SK-N-SH (cell line): Measurements from ENCODE around the gene ABHD6. TPM values are rescaled to one million over a fixed set of nuclear protein-coding genes. Genes with fewer than 3 reads are reported as not detected.

Experiments
- CTCF ChIA-PET: fragments of 300-600, 350-600 bp; formaldehyde crosslinking; extraction: SDS; loops from one replicate; lab custom pipeline; 2021; lab: Yijun Ruan, JAX
- POLR2A ChIA-PET: fragments of 350-600 bp; sonication (Branson Sonifier 250); formaldehyde crosslinking; extraction: SDS; loops from one replicate; lab custom pipeline; 2020; ENCODE audit warnings: antibody characterized with exemption, inconsistent platforms; lab: Yijun Ruan, JAX
- DNase-seq: peaks from one replicate; pipeline ENCODE4 v3.0.0; 2012
- H2AFZ ChIP-seq: fragments of 200-600 bp; sonication (generic); 2 replicates; pipeline ENCODE4 v1.8.1; 2016; ENCODE audit warnings: antibody characterized with exemption, mild to moderate bottlenecking, low read depth
- H3F3A ChIP-seq: fragments of 200-600 bp; sonication (generic); replicated peaks from 2 replicates; pipeline ENCODE3; 2016; ENCODE audit warnings: antibody characterized with exemption, mild to moderate bottlenecking; ENCODE audit not compliant: insufficient read depth
- H3K27ac ChIP-seq, 2 experiments: fragments of 200-500 bp in 1 of 2; fragments of 200-600 bp in 1 of 2; sonication (Bioruptor generic) in 1 of 2; sonication (generic), shearing (Covaris generic) in 1 of 2; 2 replicates each; pipeline versions ENCODE4 v1.5.1 to v1.6.1; 2014 to 2016; ENCODE audit warnings: low read depth in 2 of 2, inconsistent platforms in 1 of 2, low read length in 1 of 2, mild to moderate bottlenecking in 1 of 2, mixed read lengths in 1 of 2
- H3K27me3 ChIP-seq: fragments of 200-600 bp; sonication (generic), shearing (Covaris generic); 2 replicates; pipeline ENCODE4 v1.6.1; 2016; ENCODE audit warnings: mixed run types; ENCODE audit not compliant: insufficient read depth
- H3K36me3 ChIP-seq, 2 experiments: fragments of 200-500 bp in 1 of 2; fragments of 200-600 bp in 1 of 2; sonication (Bioruptor generic) in 1 of 2; sonication (generic) in 1 of 2; replicated peaks in 1 of 2; 2 replicates each; pipeline versions ENCODE3 to v1.5.1; 2014 to 2016; ENCODE audit warnings: low read length in 1 of 2, mild to moderate bottlenecking in 1 of 2; ENCODE audit not compliant: insufficient read depth in 2 of 2, control insufficient read depth in 1 of 2
- H3K4me1 ChIP-seq, 2 experiments: fragments of 200-500 bp in 1 of 2; fragments of 200-600 bp in 1 of 2; sonication (Bioruptor generic) in 1 of 2; sonication (generic), shearing (Covaris generic) in 1 of 2; 2 replicates each; pipeline versions ENCODE4 v1.5.1 to v1.6.1; 2014 to 2016; ENCODE audit warnings: low read depth in 1 of 2, low read length in 1 of 2, mixed run types in 1 of 2; ENCODE audit not compliant: insufficient read depth in 2 of 2, control insufficient read depth in 1 of 2
- H3K4me2 ChIP-seq: fragments of 200-600 bp; sonication (generic), shearing (Covaris generic); 2 replicates; pipeline ENCODE4 v1.6.1; 2017; ENCODE audit warnings: mixed run types
- H3K4me3 ChIP-seq, 2 experiments: fragments of 200-500 bp in 1 of 2; fragments of 200-600 bp in 1 of 2; sonication (Bioruptor generic) in 1 of 2; sonication (generic), shearing (Covaris generic) in 1 of 2; 2 replicates each; pipeline versions ENCODE4 v1.5.1 to v1.8.1; 2014 to 2016; ENCODE audit warnings: low read depth in 2 of 2, inconsistent platforms in 1 of 2, low read length in 1 of 2, mild to moderate bottlenecking in 1 of 2, mixed read lengths in 1 of 2, moderate library complexity in 1 of 2
- H3K79me2 ChIP-seq: fragments of 200-600 bp; sonication (generic); 2 replicates; pipeline ENCODE4 v1.8.1; 2017; ENCODE audit warnings: mild to moderate bottlenecking; ENCODE audit not compliant: insufficient read depth
- H3K9ac ChIP-seq: fragments of 200-600 bp; sonication (generic); 2 replicates; pipeline ENCODE4 v1.6.1; 2017; ENCODE audit warnings: mixed run types
- H3K9me2 ChIP-seq: fragments of 200-600 bp; sonication (generic); 2 replicates; pipeline ENCODE4 v1.6.1; 2017; ENCODE audit warnings: mixed run types
- H3K9me3 ChIP-seq: fragments of 200-600 bp; sonication (generic); 2 replicates; pipeline ENCODE4 v1.6.1; 2017; ENCODE audit warnings: mixed run types, mild to moderate bottlenecking, moderate library complexity
- H4K20me1 ChIP-seq: fragments of 200-600 bp; sonication (generic); 2 replicates; pipeline ENCODE4 v1.6.1; 2017; ENCODE audit warnings: mild to moderate bottlenecking, mixed run types; ENCODE audit not compliant: insufficient read depth
- ELF1 ChIP-seq: IDR thresholded peaks from 2 replicates; pipeline ENCODE4 v1.4.0; 2012
- EP300 ChIP-seq, 2 experiments: IDR thresholded peaks; 2 replicates each; pipeline versions ENCODE4 v1.4.0 to v1.6.1; 2012; ENCODE audit warnings: borderline replicate concordance in 1 of 2, low read depth in 1 of 2, low read length in 1 of 2
- EZH2phosphoT487 ChIP-seq: fragments of 200-600 bp; sonication (generic); IDR thresholded peaks from 2 replicates; pipeline ENCODE4 v1.6.1; 2017; ENCODE audit warnings: low read depth, mixed run types, mild to moderate bottlenecking, antibody characterized with exemption, moderate library complexity, borderline replicate concordance
- POLR2AphosphoS5 ChIP-seq: IDR thresholded peaks from 2 replicates; pipeline ENCODE4 v1.6.1; 2012; ENCODE audit warnings: low read depth, low read length
- RAD21 ChIP-seq: IDR thresholded peaks from 2 replicates; pipeline ENCODE4 v1.6.1; 2012; ENCODE audit warnings: mild to moderate bottlenecking, low read length
- REST ChIP-seq: IDR thresholded peaks from 2 replicates; pipeline ENCODE4 v1.6.1; 2012; ENCODE audit warnings: mild to moderate bottlenecking, low read depth, low read length, moderate library complexity
- WGBS: methylation state at CpG from one replicate; pipeline ENCODE4 v1.1.6; 2017; ENCODE audit warnings: low lambda C conversion rate; 5-methylcytosine and 5-hydroxymethylcytosine counted together
- polyA plus RNA-seq, 3 experiments: library from polyadenylated mRNA; depleted of rRNA; stranded (reverse); fragments of >200 nt; gene quantifications; 2 replicates each; pipeline ENCODE4 v1.2.3, GENCODE V29; 2012
- TF ChIP-seq, protein P1 (sequence below): IDR thresholded peaks from 2 replicates; pipeline ENCODE4 v1.4.0; 2012; ENCODE audit warnings: low read depth, borderline replicate concordance
- TF ChIP-seq, protein P2 (sequence below): IDR thresholded peaks from 2 replicates; pipeline ENCODE4 v1.4.0; 2012; ENCODE audit warnings: low read depth
- TF ChIP-seq, protein P3 (sequence below): fragments of 200-600 bp; sonication (generic); IDR thresholded peaks from 2 replicates; pipeline ENCODE4 v1.6.1; 2017; ENCODE audit warnings: antibody characterized with exemption, mild to moderate bottlenecking, moderate library complexity

The ABHD6 gene
- polyA plus RNA-seq, 1 of the 3 experiments (the other 2 are of a cell fraction) = 10.7 TPM

GRCh38 chr3:58236527-58237237 is 910 bp upstream of the ABHD6 start:
- CTCF ChIA-PET = interaction anchor here (2.0 kb wide), 1 partner anchor 19 kb away, joined by 5 read pairs; no protein-coding TSS in a partner anchor
- Histone ChIP-seq H3F3A (no peaks in the 10 kb centered on the region), H3K79me2 (peaks cover 20% of the 10 kb centered on the region; the same call in 1 of the 2 replicates), H3K4me1 (peaks cover 0 to 13% of the 10 kb centered on the region in 2 experiments; a peak in 1 of 4 replicates), H3K9me3 (no peaks in the 10 kb centered on the region), H3K27ac (peak overlapping the region; percentile 27 to 51; a peak in 2 of 4 replicates), H3K9ac (peak overlapping the region; percentile 65), H3K4me2 (peak overlapping the region; percentile 98), H3K36me3 (no peaks in the 10 kb centered on the region), H4K20me1 (no peaks in the 10 kb centered on the region), H2AFZ (peak overlapping the region; percentile 97), H3K9me2 (no peaks in the 10 kb centered on the region), H3K4me3 (peak overlapping the region; percentile 79 to 86), H3K27me3 (no peaks in the 10 kb centered on the region)
- TF ChIP-seq EZH2phosphoT487 (no peak), EP300 (IDR thresholded peaks at IDR 0.05; ENCODE audit: borderline replicate concordance in 1 of 2, low read depth in 1 of 2, low read length in 1 of 2) (no peak), POLR2AphosphoS5 (no peak), REST (no peak), RAD21 (no peak), ELF1 (no peak)
- TF ChIP-seq, protein P1, sequence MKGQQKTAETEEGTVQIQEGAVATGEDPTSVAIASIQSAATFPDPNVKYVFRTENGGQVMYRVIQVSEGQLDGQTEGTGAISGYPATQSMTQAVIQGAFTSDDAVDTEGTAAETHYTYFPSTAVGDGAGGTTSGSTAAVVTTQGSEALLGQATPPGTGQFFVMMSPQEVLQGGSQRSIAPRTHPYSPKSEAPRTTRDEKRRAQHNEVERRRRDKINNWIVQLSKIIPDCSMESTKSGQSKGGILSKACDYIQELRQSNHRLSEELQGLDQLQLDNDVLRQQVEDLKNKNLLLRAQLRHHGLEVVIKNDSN = no peak
- TF ChIP-seq, protein P2, sequence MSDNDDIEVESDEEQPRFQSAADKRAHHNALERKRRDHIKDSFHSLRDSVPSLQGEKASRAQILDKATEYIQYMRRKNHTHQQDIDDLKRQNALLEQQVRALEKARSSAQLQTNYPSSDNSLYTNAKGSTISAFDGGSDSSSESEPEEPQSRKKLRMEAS = no peak
- TF ChIP-seq, protein P3, sequence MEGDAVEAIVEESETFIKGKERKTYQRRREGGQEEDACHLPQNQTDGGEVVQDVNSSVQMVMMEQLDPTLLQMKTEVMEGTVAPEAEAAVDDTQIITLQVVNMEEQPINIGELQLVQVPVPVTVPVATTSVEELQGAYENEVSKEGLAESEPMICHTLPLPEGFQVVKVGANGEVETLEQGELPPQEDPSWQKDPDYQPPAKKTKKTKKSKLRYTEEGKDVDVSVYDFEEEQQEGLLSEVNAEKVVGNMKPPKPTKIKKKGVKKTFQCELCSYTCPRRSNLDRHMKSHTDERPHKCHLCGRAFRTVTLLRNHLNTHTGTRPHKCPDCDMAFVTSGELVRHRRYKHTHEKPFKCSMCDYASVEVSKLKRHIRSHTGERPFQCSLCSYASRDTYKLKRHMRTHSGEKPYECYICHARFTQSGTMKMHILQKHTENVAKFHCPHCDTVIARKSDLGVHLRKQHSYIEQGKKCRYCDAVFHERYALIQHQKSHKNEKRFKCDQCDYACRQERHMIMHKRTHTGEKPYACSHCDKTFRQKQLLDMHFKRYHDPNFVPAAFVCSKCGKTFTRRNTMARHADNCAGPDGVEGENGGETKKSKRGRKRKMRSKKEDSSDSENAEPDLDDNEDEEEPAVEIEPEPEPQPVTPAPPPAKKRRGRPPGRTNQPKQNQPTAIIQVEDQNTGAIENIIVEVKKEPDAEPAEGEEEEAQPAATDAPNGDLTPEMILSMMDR = no peak
- DNase-seq = no peak
- 48% methylated on average over 22 of the region's 24 CpGs for WGBS
- POLR2A ChIA-PET = no interaction called here
